ENCODE data around the gene ODC1.

The ODC1 gene

GRCh38 chr2:10392100-10392499 lies 56.0 kb downstream of the ODC1 start:
- no peak for TF ChIP-seq ZFX (IDR thresholded peaks at IDR 0.05; ENCODE audit: borderline replicate concordance)
- no peak for TF ChIP-seq CTCF (IDR thresholded peaks at IDR 0.05)
- H3K27ac ChIP-seq, result no peak overlapping the region

- H3K27ac ChIP-seq, result no peak overlapping the region
- no peak for TF ChIP-seq CTCF (IDR thresholded peaks at IDR 0.05)
- TF ChIP-seq ZFX (IDR thresholded peaks at IDR 0.05; ENCODE audit: borderline replicate concordance), result no peak
These were observed 57.7 kb downstream of the ODC1 start for GRCh38 chr2:10390369-10390801.
